ENCODE results near the gene HPCAL1.

The HPCAL1 gene

GRCh38 chr2:10346929-10347561 lies 44.3 kb downstream of the HPCAL1 start:
- no peak for TF ChIP-seq NFIC (IDR thresholded peaks at IDR 0.05)
- TF ChIP-seq TAF1 (IDR thresholded peaks at IDR 0.05; ENCODE audit: low read depth), result no peak

- no peak for TF ChIP-seq CEBPB (IDR thresholded peaks at IDR 0.05)
- TF ChIP-seq MAX (IDR thresholded peaks at IDR 0.05), result no peak
- TF ChIP-seq NFIC (IDR thresholded peaks at IDR 0.05), result no peak
- no peak for TF ChIP-seq REST (IDR thresholded peaks at IDR 0.05; ENCODE audit: low read depth)
- TF ChIP-seq ZBTB7A (IDR thresholded peaks at IDR 0.05; ENCODE audit: low read depth), result no peak
- TF ChIP-seq FOXM1 (IDR thresholded peaks at IDR 0.05; ENCODE audit: borderline replicate concordance, low read depth), result no peak
Measured at GRCh38 chr2:10347562-10347948, 44.9 kb downstream of the HPCAL1 start.

GRCh38 chr2:10348891-10349290 lies 46.2 kb downstream of the HPCAL1 start:
- TF ChIP-seq TAF1 (IDR thresholded peaks at IDR 0.05; ENCODE audit: low read depth), result no peak
- no peak for TF ChIP-seq TEAD4 (IDR thresholded peaks at IDR 0.05)
- no peak for TF ChIP-seq REST (IDR thresholded peaks at IDR 0.05; ENCODE audit: low read depth)
- no peak for TF ChIP-seq RAD21 (IDR thresholded peaks at IDR 0.05; ENCODE audit: low read depth)
- TF ChIP-seq CEBPB (IDR thresholded peaks at IDR 0.05), result no peak
- no peak for TF ChIP-seq TCF12 (IDR thresholded peaks at IDR 0.05; ENCODE audit: low read depth)
- TF ChIP-seq EGR1 (IDR thresholded peaks at IDR 0.05), result no peak
- no peak for TF ChIP-seq FOXM1 (IDR thresholded peaks at IDR 0.05; ENCODE audit: borderline replicate concordance, low read depth)
- TF ChIP-seq YY1 (IDR thresholded peaks at IDR 0.05; ENCODE audit: low read depth), result no peak
- no peak for TF ChIP-seq EP300 (IDR thresholded peaks at IDR 0.05; ENCODE audit: borderline replicate concordance)
- TF ChIP-seq ZBTB7A (IDR thresholded peaks at IDR 0.05; ENCODE audit: low read depth), result no peak
- no peak for TF ChIP-seq MAX (IDR thresholded peaks at IDR 0.05)
- no peak for TF ChIP-seq CREB1 (IDR thresholded peaks at IDR 0.05; ENCODE audit: low read depth)
- TF ChIP-seq NFIC (IDR thresholded peaks at IDR 0.05), result no peak
- no peak for TF ChIP-seq USF1 (IDR thresholded peaks at IDR 0.05)

GRCh38 chr2:10350761-10351160 lies 48.1 kb downstream of the HPCAL1 start:
- TF ChIP-seq YY1 (IDR thresholded peaks at IDR 0.05; ENCODE audit: low read depth) (no peak), TAF1 (IDR thresholded peaks at IDR 0.05; ENCODE audit: low read depth) (no peak), EP300 (IDR thresholded peaks at IDR 0.05; ENCODE audit: borderline replicate concordance) (no peak), NFIC (IDR thresholded peaks at IDR 0.05) (no peak), EGR1 (IDR thresholded peaks at IDR 0.05) (no peak), TCF12 (IDR thresholded peaks at IDR 0.05; ENCODE audit: low read depth) (no peak), MAX (IDR thresholded peaks at IDR 0.05) (no peak), ZBTB7A (IDR thresholded peaks at IDR 0.05; ENCODE audit: low read depth) (no peak), REST (IDR thresholded peaks at IDR 0.05; ENCODE audit: low read depth) (no peak), FOXM1 (IDR thresholded peaks at IDR 0.05; ENCODE audit: borderline replicate concordance, low read depth) (no peak), CREB1 (IDR thresholded peaks at IDR 0.05; ENCODE audit: low read depth) (no peak), USF1 (IDR thresholded peaks at IDR 0.05) (no peak), CEBPB (IDR thresholded peaks at IDR 0.05) (no peak), RAD21 (IDR thresholded peaks at IDR 0.05; ENCODE audit: low read depth) (no peak), TEAD4 (IDR thresholded peaks at IDR 0.05) (no peak)
